IPS-18a (cell line): ENCODE data around the gene OR2T3.
"Not testable (repeated sequence)": the region's sequence is repeated elsewhere in the genome, so short reads cannot be mapped to it uniquely, and the experiment has no call there.

ENCODE experiments used
- H3K27ac ChIP-seq: one replicate; pipeline ENCODE4 v1.5.1; 2013; ENCODE audit warnings: low read length
- H3K27me3 ChIP-seq: one replicate; pipeline ENCODE4 v1.6.1; 2013; ENCODE audit warnings: mild to moderate bottlenecking, low read length; ENCODE audit not compliant: control insufficient read depth, insufficient read depth
- H3K36me3 ChIP-seq: one replicate; pipeline ENCODE4 v1.6.1; 2013; ENCODE audit warnings: low read depth, low read length; ENCODE audit not compliant: control insufficient read depth
- H3K4me1 ChIP-seq: one replicate; pipeline ENCODE4 v1.6.1; 2013; ENCODE audit warnings: low read depth, low read length; ENCODE audit not compliant: control insufficient read depth
- H3K4me3 ChIP-seq: one replicate; pipeline ENCODE4 v1.5.1; 2013; ENCODE audit warnings: low read length
- H3K9ac ChIP-seq: one replicate; pipeline ENCODE4 v1.6.1; 2013; ENCODE audit warnings: mild to moderate bottlenecking, low read length, moderate library complexity
- H3K9me3 ChIP-seq: one replicate; pipeline ENCODE4 v1.6.1; 2013; ENCODE audit warnings: low read depth, low read length; ENCODE audit not compliant: control insufficient read depth

OR2T3 gene

GRCh38 chr1:248444603-248445002 is 28.5 kb upstream of the OR2T3 start:
- not testable (repeated sequence) for H3K36me3 ChIP-seq, H3K9ac ChIP-seq, H3K27ac ChIP-seq, H3K4me1 ChIP-seq, H3K4me3 ChIP-seq, H3K27me3 ChIP-seq
- peaks cover 33% of the 10 kb centered on the region for H3K9me3 ChIP-seq

GRCh38 chr1:248445399-248445798 is 27.8 kb upstream of the OR2T3 start, which contains the start of gene OR2T2:
Gene OR2T2, plus strand, starts transcription at chr1:248445637. Its CDS starts 7,161 bp downstream, at chr1:248452798.
- H3K27ac ChIP-seq, H3K27me3 ChIP-seq, H3K4me3 ChIP-seq, H3K36me3 ChIP-seq, H3K4me1 ChIP-seq, H3K9ac ChIP-seq: not testable (repeated sequence)
- peaks cover 30% of the 10 kb centered on the region for H3K9me3 ChIP-seq

- H3K4me3 ChIP-seq, H3K9ac ChIP-seq, H3K4me1 ChIP-seq, H3K36me3 ChIP-seq, H3K27ac ChIP-seq, H3K27me3 ChIP-seq: not testable (repeated sequence)
- H3K9me3 ChIP-seq, result peaks cover 22% of the 10 kb centered on the region
Observed at GRCh38 chr1:248448409-248449074, 24.6 kb upstream of the OR2T3 start.

- H3K4me1 ChIP-seq, H3K27me3 ChIP-seq, H3K4me3 ChIP-seq, H3K27ac ChIP-seq, H3K9ac ChIP-seq, H3K36me3 ChIP-seq: not testable (repeated sequence)
- H3K9me3 ChIP-seq, result peaks cover 11% of the 10 kb centered on the region
Observed at GRCh38 chr1:248449821-248450465, 23.2 kb upstream of the OR2T3 start.

GRCh38 chr1:248450466-248451145 is 22.5 kb upstream of the OR2T3 start:
- H3K4me1 ChIP-seq, H3K36me3 ChIP-seq, H3K27me3 ChIP-seq, H3K9ac ChIP-seq, H3K4me3 ChIP-seq, H3K27ac ChIP-seq: not testable (repeated sequence)
- peaks cover 11% of the 10 kb centered on the region for H3K9me3 ChIP-seq

- not testable (repeated sequence) for H3K36me3 ChIP-seq, H3K27me3 ChIP-seq, H3K27ac ChIP-seq, H3K9me3 ChIP-seq, H3K9ac ChIP-seq, H3K4me1 ChIP-seq, H3K4me3 ChIP-seq
Observed at GRCh38 chr1:248453619-248454018, 19.5 kb upstream of the OR2T3 start.

- not testable (repeated sequence) for H3K9ac ChIP-seq, H3K27me3 ChIP-seq, H3K27ac ChIP-seq, H3K4me1 ChIP-seq, H3K4me3 ChIP-seq, H3K36me3 ChIP-seq
- peaks cover 12% of the 10 kb centered on the region for H3K9me3 ChIP-seq
Observed at GRCh38 chr1:248455045-248455444, 18.1 kb upstream of the OR2T3 start.

- not testable (repeated sequence) for H3K36me3 ChIP-seq, H3K9ac ChIP-seq, H3K27me3 ChIP-seq, H3K4me1 ChIP-seq, H3K27ac ChIP-seq, H3K4me3 ChIP-seq
- H3K9me3 ChIP-seq, result peaks cover 18% of the 10 kb centered on the region
Observed at GRCh38 chr1:248456635-248457034, 16.5 kb upstream of the OR2T3 start.

- H3K27me3 ChIP-seq, H3K4me3 ChIP-seq, H3K36me3 ChIP-seq, H3K27ac ChIP-seq, H3K9ac ChIP-seq, H3K4me1 ChIP-seq: not testable (repeated sequence)
- peaks cover 25% of the 10 kb centered on the region for H3K9me3 ChIP-seq
Observed at GRCh38 chr1:248459117-248459516, 14.0 kb upstream of the OR2T3 start.

GRCh38 chr1:248471154-248471553 is 2.0 kb upstream of the OR2T3 start:
- no peak overlapping the region for H3K27ac ChIP-seq
- no peaks in the 10 kb centered on the region for H3K36me3 ChIP-seq
- H3K9ac ChIP-seq, result no peak overlapping the region
- H3K4me1 ChIP-seq, result no peaks in the 10 kb centered on the region
- no peaks in the 10 kb centered on the region for H3K27me3 ChIP-seq
- H3K9me3 ChIP-seq, result peaks cover 42% of the 10 kb centered on the region
- H3K4me3 ChIP-seq, result no peak overlapping the region

GRCh38 chr1:248472111-248472510 is 1.0 kb upstream of the OR2T3 start:
- H3K27me3 ChIP-seq, H3K4me1 ChIP-seq, H3K4me3 ChIP-seq, H3K27ac ChIP-seq, H3K36me3 ChIP-seq, H3K9ac ChIP-seq: not testable (repeated sequence)
- peaks cover 34% of the 10 kb centered on the region for H3K9me3 ChIP-seq

GRCh38 chr1:248475660-248476059 is 2.5 kb downstream of the OR2T3 start:
- H3K36me3 ChIP-seq, H3K9ac ChIP-seq, H3K27ac ChIP-seq: not testable (repeated sequence)

More at GRCh38 chr1:248475660-248476059, 2.5 kb downstream of the OR2T3 start:
- not testable (repeated sequence) for H3K4me3 ChIP-seq, H3K27me3 ChIP-seq, H3K4me1 ChIP-seq
- peaks cover 16% of the 10 kb centered on the region for H3K9me3 ChIP-seq
